NT2/D1 (cell line): Measurements from ENCODE around the gene CDK14.

Source experiments
- SUZ12 ChIP-seq: IDR thresholded peaks from 2 replicates; pipeline ENCODE4 v1.6.1; 2011; ENCODE audit not compliant: insufficient read length, insufficient read depth; ENCODE audit errors: extremely low read depth
- YY1 ChIP-seq: IDR thresholded peaks from 2 replicates; pipeline ENCODE4 v1.6.1; 2011; ENCODE audit not compliant: insufficient read length, insufficient read depth
- ZNF274 ChIP-seq: IDR thresholded peaks from 2 replicates; pipeline ENCODE4 v1.6.1; 2011; ENCODE audit warnings: mild to moderate bottlenecking, low read depth, low read length

- TF ChIP-seq ZNF274: no peak
- TF ChIP-seq YY1: no peak
- TF ChIP-seq SUZ12: no peak
Observed at GRCh38 chr7:90777886-90778285, 181.8 kb downstream of the CDK14 start.
